ENCODE measurements around the gene CD9.
A peak's percentile ranks its signal among the peaks of the same experiment; 100 is the strongest.
"Not testable (repeated sequence)": the region's sequence is repeated elsewhere in the genome, so short reads cannot be mapped to it uniquely, and the experiment has no call there.

The CD9 gene, protein sequence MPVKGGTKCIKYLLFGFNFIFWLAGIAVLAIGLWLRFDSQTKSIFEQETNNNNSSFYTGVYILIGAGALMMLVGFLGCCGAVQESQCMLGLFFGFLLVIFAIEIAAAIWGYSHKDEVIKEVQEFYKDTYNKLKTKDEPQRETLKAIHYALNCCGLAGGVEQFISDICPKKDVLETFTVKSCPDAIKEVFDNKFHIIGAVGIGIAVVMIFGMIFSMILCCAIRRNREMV

DNA sequence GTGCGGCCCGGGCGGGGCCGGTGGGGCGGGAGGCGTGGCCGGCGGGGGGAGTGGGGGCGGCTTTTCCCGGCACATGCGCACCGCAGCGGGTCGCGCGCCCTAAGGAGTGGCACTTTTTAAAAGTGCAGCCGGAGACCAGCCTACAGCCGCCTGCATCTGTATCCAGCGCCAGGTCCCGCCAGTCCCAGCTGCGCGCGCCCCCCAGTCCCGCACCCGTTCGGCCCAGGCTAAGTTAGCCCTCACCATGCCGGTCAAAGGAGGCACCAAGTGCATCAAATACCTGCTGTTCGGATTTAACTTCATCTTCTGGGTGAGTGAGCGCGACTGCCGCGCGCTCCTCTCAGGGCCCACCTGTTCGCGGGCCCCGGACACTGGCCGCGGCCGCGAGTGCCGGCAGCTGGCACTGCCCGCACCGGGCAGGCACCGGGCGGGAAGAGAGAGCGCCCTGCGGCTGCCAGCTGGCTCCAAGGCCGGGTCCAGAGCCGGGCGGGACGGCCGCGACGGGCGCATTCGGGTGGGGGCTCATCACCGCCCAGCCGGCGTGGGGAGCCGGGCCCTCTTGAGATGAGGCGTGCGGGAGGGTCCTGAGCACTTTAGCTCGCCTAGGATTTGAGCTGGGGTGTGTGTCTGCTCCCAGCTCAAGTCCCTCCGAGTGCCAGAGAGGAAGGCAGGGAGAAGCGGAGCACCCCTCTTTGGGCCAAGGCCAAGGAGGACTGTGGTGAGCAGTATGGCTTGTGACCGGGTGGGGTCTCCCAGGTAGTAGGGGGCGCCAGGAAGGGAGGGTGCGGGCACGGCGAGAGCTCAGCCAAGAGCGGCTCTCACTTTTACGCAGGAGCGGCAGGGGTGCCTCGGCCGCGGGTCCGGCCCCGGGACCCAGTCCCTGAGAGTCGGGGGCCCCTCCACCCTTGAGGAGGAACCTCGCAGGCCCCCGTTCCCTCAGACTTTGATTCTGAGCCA, at the start of gene CD9:
Gene CD9, plus strand, starts transcription at position 145 of the 957 bp plus-strand sequence. Its CDS starts 100 bp downstream, at position 245.
- peak; percentile 46 for DNase-seq

DNA sequence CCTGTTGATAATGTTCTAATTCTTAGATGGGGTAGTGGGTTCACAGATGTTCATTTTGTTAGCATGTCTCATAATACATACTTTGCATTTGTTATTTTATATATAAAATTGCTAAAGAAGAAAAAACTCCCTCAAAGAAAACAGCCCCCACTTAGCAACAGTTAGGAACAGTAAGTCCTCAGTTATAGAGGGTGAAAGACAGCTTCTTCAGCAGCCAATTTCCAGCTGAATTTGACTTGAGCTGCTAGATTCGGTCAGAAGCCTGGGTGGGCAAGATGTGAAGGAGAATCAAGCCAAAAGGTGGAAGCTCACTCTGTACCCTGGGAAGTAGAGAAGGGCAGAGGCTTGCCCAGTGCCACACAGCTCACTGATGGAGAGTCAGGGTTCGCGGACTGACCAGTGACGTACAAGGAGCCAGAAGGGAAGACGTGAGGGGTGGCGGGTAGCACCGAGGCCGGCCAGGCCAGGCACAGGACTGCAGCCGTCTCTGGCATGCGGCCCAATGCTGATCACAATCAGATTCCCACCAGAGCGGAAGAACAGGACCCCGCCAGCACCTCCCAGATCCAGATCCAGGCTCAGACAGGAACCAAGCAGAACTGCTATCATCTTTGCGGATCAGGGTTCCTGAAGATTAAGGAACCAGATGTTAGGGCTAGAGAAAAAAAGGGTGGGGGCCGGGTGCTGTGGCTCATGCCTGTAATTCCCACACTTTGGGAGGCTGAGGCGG, 45.3 kb upstream of the CD9 start:
- no peak for DNase-seq

DNA sequence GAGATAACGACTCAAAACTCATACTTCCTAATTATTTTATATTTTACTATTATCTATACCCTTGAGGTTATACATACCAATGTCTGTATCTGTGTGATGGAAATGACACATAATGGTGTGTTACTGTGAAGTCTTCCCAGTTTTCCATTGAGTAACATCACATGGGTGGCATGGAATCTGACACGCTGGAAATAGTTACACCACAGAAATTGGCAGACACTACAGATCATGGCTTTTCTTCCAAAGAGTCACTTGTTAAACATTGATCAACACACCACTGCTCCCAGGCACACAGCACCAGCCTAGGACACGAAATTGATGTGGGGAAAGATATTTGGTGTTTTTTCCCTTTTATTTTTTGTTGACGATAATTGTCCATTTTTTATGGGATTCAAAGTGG, 42.7 kb upstream of the CD9 start:
- no peak for DNase-seq

DNA sequence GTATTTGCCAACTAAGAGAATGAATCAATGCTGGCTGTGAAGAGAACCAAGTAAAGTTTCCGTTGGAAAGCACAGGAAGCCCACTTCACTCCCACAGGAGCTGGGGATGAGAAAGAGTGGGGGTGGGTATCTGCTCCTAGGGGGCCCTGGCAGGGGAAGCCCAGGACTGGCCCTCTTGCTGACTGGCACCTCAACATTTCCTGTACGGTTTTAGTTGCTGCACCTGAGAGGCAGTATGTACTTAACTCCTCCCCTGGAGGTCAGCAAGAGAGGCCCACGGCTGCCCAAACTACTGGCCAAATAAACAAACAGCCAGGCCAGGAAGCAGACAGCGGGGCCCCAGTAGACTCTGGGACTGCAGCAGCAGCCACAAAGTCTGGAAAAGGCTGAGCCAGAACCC, 41.9 kb upstream of the CD9 start:
- DNase-seq, result no peak

DNA sequence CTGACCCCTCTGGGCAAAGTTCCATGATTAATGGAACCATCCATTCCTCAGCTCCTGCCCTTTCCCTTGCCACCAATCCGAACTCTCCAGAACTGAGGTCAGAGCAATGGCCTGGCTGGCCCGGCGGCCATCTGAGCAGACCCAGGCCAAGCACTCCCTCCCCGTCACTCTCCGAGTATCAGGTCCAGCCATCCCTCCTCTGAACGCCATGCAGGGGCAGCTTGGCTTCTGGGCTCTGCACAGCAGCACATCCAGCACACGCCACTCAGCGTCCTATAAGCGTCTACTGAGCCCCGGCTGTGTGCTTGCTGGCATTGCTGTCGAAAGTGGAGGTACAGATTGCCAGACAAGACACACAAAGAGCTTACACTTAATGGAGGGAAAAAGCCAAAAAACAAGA, 41.5 kb upstream of the CD9 start:
- no peak for DNase-seq

DNA sequence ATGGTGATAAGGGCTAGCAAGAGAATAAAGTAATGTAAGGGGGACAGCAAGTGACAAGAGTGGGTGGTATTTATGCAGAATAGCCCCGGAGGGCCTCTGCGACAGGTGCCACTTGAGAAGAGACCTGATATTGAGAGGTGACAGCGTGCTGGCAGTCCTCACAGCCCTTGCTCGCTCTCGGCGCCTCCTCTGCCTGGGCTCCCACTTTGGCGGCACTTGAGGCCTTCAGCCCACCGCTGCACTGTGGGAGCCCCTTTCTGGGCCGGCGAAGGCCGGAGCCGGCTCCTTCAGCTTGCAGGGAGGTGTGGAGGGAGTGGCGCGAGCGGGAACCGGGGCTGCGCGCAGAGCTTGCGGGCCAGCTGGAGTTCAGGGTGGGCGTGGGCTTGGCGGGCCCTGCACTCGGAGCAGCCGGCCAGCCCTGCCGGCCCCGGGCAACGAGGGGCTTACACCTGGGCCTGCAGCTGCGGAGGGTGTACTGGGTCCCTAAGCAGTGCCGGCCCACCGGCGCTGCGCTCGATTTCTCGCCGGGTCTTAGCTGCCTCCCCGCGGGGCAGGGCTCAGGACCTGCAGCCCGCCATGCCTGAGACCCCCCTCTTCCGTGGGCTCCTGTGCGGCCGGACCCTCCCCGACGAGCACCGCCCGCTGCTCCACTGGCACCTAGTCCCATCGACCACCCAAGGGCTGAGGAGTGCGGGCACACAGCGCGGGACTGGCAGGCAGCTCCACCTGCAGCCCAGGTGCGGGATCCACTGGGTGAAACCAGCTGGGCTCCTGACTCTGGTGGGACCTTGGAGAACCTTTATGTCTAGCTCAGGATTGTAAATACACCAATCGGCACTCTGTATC, 40.8 kb upstream of the CD9 start:
- not testable (repeated sequence) for DNase-seq

DNA sequence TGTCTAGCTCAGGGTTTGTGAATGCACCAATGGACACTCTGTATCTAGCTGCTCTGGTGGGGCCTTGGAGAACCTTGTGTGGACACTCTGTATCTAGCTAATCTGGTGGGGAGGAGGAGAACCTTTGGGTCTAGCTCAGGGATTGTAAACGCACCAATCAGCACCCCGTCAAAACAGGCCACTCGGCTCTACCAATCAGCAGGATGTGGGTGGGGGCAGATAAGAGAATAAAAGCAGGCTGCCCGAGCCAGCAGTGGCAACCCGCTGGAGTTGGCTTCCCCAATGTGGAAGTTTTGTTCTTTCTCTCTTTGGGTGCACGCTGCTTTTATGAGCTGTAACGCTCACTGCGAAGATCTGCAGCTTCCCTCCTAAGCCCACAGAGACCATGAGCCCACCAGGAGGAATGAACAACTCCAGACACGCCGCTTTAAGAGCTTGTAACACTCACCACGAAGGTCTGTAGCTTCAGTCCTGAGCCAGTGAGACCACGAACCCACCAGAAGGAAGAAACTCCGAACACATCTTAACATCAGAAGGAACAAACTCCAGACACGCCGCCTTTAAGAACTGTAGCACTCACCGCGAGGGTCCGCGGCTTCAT, 40.1 kb upstream of the CD9 start:
- DNase-seq, result not testable (repeated sequence)

DNA sequence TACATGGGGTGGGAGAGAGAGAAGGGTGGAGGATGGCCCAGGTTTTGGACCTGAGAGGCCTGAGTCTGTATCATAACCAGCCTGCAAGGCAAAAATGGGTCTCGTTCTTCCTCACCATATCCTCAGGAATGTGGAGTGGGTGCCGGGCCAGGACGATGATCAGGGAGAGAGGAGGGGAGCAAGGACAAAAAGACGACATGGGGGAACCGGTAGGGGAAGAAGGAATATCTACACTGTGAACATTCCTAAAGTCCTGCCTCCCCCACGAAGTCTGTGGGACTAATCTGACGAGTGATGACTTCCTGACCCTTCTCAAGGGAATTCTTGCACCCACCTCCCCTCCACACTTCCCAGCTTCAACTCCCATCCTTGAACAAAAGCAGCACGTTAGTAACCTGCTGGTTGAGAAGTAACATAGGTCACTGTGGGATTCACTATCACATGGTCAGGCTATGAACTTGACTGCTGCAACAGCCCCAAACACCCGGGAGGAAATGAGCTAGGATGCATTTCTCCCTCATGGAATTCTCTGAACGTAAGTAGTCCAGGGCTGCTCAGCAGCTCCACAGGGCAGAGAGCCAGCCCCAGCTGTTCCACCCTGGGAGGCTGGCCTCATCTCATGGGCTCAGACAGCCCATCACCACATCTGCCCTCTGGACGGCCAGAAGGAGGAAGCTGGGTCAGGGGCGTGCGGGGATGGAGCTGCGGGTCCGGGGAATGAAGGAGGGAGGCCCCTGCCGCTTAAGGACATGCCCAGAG, 38.9 kb upstream of the CD9 start:
- DNase-seq, result peak; percentile 16

DNA sequence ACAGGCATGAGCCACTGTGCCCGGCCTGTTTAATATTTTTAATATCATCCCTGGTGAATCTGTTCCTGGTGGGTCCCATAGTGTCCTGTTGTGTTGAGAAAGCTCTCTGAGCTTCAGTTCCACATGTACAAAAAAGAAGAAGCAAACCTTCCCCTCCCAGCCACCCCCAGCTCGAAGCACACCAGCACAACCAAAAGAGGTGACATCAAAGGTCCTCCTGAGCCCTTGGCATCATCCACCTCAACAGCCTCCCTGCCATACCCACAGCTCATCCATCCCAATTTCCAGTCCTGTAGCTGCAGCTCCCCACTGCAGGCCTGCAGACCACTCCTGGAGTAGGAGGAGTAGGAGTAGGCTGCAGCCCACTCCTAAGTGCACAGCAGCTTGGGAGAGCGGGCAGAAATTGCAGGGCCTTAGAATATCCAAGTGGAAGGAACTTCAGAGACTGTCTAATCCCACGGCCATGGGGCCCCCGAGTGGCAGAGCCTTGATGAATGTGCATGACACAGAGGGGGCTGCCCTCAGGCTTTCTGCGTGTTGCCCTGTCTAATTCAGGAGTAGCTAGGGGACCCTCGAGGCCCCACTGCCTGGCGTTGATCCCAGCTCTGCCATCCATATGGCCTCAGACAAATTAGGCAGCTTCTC, 36.7 kb upstream of the CD9 start:
- DNase-seq, result peak; percentile 15

DNA sequence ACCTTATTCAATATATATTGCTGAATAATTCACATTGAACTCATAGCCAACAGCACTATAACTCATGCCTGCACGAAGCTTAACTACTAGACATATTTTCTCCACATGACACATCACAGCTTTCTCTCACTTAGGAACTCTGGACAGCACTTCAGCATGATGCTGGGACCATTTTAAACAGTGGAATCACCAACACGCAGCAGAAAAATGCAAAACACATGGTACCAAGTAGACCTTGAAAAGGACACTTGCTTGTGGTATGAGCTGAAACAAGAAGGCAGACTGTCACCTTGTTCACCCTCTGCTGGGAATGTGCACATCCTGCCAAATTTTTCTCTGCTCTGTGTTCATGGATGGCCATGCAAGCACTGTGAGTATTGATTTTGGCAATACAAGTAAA, 34.8 kb upstream of the CD9 start:
- DNase-seq, result no peak

DNA sequence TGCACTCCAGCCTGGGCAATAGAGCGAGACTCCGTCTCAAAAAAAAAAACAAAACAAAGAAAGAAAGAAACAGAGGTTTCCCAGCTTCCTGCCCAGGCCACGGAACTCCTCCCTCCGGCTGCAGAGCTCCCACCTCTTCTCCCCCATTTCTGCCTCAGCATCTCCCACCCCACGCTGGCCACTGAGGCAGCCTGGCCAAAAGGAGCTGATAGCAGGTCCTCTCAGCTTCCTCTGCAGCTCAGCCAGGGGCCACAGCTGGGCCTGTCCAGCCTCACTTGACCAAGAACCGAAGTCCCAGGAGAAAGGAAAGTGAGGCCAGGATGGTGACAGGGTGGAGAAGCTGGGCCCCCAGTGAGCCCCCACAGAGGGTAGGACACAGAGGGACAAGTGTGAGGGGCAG, 33.4 kb upstream of the CD9 start:
- DNase-seq, result no peak

DNA sequence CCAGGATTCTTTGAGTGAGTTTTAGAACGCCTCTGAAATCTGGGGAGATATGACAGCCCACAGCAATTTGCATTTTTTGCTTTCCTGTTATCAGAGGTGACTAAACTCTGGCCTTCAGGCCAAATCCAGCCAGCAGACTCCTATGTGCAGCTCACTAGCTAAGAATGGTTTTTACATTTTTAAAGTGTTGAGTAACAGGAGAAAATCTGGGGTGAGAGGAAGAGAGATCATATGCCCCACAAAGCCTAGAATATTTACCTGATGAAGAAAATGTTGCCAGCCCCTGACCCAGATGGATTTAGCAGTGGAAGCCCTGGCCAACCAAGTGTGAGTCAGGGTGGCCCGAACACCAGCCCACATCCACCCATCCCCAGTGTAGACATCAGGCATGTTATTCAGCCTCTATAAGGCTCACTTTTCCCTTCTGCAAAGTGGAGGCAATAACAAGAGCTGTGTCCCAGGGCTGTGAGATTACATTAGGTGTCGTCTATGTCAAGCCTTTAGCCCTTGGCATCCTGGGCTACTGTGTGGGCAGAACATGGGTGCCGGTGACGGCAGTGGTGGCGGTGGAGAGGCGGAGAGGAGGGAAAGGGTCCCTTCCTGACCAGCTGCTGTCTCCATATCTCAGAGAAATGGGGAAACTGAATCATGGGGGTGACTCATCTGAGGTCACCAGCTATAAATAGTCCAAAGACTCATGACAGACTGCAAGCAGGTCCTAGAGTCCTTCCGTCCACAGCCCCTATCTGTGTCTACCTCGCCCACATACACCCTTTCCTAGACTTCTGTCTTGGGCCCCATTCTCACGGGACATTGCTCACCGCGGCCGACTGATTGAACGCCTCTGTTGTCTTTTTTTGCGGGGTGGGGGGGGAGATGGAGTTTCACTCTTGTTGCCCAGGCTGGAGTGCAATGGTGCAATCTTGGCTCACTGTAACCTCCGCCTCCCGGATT, 32.6 kb upstream of the CD9 start:
- DNase-seq, result no peak

DNA sequence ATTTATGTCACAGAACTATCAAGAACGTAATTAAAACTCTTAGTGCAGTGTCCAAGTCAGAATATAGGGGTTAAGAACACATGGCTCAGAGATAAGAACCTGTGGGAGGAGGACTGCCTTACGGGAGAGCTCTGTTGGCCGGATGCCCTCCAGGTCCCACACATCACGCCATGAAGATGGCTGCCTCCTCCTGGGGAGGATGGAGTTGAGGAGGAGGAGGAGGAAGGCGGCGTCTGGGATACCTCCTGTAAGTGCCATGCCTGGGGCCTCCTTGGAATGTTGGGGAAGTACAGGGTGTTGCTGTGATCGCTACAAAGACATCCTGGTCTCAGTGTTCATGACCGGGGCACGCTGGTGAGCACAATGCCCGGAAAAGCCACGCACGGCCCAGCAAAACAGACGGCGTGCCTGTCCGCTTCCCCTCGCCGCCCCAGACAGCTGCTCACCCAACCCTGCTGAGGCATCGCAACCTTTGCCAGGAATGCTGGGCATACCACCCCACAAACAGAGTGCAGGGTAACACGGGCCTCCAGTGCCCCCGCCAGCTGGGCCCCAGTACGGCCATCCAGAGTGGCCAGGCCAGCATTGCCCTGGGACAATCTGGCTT, 28.7 kb upstream of the CD9 start:
- DNase-seq, result no peak

DNA sequence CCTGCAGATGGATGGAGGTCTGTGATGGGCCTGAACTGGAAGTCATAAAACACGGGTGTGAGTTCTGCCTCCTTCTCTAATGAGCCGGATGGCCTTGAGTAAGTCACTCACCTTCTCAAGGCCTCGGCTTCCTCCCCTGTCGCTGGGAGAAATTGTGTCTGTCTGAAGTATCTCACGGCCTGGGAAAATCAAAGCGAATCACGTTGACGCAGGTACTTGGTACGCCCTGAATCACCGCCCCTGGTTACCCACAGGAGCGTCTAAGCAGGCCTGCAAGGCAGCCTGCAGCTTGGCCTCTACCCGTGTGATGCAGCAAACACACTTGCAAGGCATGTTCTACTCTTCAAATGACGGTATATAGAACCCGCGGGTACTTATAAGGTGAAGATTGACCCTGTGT, 28.1 kb upstream of the CD9 start:
- DNase-seq, result no peak

DNA sequence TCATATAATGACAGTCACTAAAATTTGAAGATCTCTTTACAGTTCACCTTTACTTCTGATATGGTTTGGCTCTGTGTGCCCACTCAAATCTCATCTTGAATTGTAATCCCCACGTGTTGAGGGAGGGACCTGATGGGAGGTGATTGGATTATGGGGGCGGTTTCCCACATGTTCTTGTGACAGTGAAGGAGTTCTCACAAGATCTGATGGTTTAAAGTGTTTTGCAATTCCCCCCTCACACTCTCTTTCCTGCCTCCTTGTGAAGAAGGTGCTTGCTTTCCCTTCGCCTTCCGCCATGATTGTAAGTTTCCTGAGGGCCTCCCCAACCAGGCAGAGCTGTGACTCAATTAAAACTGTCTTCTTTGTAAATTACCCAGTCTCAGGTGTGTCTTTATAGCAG, 27.3 kb upstream of the CD9 start:
- no peak for DNase-seq

DNA sequence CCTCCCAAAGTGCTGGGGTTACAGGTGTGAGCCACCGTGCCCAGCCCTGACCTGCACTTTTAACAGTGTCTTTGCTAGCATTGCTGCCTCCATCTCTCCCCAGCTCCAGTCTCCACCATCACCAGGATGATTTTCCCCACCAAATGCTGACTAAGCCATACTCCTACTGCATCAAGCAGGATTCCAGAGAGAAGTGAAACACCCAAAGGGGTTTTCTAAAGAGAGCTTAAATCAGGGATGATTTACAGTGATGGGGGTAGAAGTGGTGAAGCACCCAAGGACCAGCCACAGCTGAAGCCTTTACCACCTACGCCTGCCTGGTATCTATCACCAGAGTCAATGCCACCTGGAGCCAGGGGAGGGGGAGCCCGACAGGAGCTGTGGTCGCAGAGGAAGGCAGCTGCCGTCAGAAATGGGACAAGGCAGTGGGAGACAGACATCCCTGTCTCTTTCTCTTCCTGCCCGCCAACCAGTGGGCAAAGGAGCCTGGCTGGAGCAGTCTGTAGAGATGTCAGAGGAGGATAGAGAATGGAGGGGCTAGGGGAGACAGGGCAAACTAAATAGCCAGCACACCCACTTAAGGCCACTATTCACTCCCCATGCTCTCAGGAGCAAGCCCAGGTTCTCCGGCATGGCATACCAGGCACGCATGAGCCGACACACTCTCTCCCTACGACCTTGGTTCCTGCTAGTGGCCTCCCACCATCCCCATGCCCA, 22.4 kb upstream of the CD9 start:
- DNase-seq, result no peak

DNA sequence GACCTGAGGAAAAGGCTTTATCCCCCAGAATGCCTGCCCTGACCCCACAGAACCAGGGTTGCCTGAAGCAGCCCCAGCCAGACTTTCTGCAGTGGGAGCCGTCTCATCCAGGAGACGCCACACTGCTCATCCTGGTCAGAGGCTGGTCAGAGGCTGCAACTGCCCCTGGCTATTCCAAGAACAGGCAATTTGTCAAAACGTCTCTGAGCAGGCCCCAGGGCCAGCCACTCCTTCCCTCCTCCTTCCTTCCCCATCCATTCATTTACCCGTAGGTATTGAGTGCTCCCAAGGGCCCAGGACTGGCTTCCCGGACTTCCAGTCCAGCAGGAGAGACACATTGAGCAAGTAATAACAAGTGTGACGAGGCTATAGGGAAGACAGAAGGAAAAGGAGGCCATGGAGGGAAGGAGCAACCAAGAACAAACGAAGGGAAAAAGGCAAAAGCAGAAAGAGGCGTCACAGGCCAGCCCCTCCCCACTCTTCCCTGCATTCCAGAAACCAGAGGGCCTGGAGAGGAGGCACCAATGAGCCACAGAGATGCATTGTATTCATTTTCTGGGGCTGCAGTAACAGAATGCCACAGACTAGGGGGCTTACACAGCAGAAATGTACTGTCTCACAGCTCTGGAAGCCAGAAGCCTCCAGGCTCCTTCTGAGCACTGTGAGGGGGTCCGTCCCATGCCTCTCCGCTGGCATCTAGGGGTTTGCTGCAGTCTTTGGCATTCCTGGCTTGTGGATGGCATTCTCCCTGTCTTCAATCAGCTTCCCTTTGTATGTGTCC, 21.0 kb upstream of the CD9 start:
- DNase-seq, result peak; percentile 14

All from NCI-H1694 treated with DMSO at 0.1 percent for 48 hours (cell line).